ENCODE measurements around the gene IL6ST. TPM values are rescaled to one million over a fixed set of nuclear protein-coding genes. Genes with fewer than 3 reads are reported as not detected.

IL6ST gene
- polyA plus RNA-seq, 1 experiment = 167 TPM

DNA sequence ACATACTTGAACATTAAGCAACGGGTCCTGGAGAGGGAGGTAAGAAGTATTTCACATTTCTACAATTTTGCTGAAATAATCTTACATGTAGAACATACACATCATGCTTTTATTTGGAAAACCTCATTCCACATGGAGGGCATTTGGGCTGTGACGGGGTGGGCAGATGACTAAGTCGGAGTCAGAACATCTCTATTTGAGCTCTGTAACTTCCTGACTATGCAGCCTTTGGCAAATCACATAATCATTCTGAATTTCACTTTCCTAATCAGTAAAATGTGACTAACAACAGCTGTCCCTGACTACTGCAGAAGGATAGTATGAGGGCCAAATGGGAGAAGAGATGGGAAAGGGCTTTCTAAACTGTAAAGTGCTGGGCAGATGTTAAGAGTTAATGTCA is 17.1 kb upstream of the IL6ST start:
- H3K27me3 ChIP-seq (ENCODE audit: control insufficient read depth, insufficient read depth, low read length) = no peaks in the 10 kb centered on the region
- TF ChIP-seq, protein P1, sequence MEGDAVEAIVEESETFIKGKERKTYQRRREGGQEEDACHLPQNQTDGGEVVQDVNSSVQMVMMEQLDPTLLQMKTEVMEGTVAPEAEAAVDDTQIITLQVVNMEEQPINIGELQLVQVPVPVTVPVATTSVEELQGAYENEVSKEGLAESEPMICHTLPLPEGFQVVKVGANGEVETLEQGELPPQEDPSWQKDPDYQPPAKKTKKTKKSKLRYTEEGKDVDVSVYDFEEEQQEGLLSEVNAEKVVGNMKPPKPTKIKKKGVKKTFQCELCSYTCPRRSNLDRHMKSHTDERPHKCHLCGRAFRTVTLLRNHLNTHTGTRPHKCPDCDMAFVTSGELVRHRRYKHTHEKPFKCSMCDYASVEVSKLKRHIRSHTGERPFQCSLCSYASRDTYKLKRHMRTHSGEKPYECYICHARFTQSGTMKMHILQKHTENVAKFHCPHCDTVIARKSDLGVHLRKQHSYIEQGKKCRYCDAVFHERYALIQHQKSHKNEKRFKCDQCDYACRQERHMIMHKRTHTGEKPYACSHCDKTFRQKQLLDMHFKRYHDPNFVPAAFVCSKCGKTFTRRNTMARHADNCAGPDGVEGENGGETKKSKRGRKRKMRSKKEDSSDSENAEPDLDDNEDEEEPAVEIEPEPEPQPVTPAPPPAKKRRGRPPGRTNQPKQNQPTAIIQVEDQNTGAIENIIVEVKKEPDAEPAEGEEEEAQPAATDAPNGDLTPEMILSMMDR (IDR thresholded peaks at IDR 0.05; ENCODE audit: insufficient read depth, low read depth, low read length) = no peak
- H3K36me3 ChIP-seq (ENCODE audit: control insufficient read depth, insufficient read depth, low read length) = no peaks in the 10 kb centered on the region
- H3K4me3 ChIP-seq (ENCODE audit: low read depth, low read length) = no peak overlapping the region
- DNase-seq (ENCODE audit: low read depth) = peak; percentile 85
- CTCF ChIA-PET = interaction anchor here (1.2 to 1.5 kb wide), 2 partner anchors 9 kb away, joined by 3 to 4 read pairs; no protein-coding TSS in a partner anchor
- POLR2A ChIA-PET = interaction anchor here (0.6 kb wide), 2 partner anchors 12 to 135 kb away, joined by 3 to 4 read pairs; no protein-coding TSS in a partner anchor

DNA sequence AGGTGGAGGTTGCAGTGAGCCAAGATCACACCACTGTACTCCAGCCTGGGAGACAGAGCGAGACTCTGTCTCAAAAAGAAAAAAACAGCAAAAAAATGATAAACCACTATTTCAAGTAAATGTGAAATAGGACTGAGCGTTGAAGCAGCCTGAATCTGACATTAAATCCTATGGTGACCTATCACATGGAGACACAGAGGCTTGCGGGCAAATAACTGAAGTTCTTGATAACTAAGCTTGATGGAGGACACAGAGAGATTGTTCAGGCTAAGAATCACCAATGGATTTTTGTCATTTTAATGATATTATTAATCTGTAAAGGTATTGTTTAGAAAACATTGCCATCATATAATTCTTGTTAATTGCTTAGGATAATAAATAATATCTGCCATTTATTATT is 15.7 kb upstream of the IL6ST start:
- H3K27me3 ChIP-seq (ENCODE audit: control insufficient read depth, insufficient read depth, low read length) = no peaks in the 10 kb centered on the region
- no peak for DNase-seq (ENCODE audit: low read depth)
- H3K36me3 ChIP-seq (ENCODE audit: control insufficient read depth, insufficient read depth, low read length) = no peaks in the 10 kb centered on the region
- H3K4me3 ChIP-seq (ENCODE audit: low read depth, low read length) = no peak overlapping the region
- ChIA-PET POLR2A (no interaction called here), CTCF (no interaction called here)
- TF ChIP-seq, protein P1 (IDR thresholded peaks at IDR 0.05; ENCODE audit: insufficient read depth, low read depth, low read length) = no peak

- Histone ChIP-seq H3K4me3 (ENCODE audit: low read depth, low read length) (no peak overlapping the region), H3K36me3 (ENCODE audit: control insufficient read depth, insufficient read depth, low read length) (no peaks in the 10 kb centered on the region), H3K27me3 (ENCODE audit: control insufficient read depth, insufficient read depth, low read length) (no peaks in the 10 kb centered on the region)
- CTCF ChIA-PET = interaction anchor here (0.7 to 1.5 kb wide), 2 partner anchors 12 to 142 kb away, joined by 3 to 4 read pairs; partner anchors contain the start of gene IL6ST
- POLR2A ChIA-PET = no interaction called here
- DNase-seq (ENCODE audit: low read depth) = no peak
- TF ChIP-seq, protein P1 (IDR thresholded peaks at IDR 0.05; ENCODE audit: insufficient read depth, low read depth, low read length) = no peak
Observed at GRCh38 chr5:56006600-56006999, 11.8 kb upstream of the IL6ST start.

DNA sequence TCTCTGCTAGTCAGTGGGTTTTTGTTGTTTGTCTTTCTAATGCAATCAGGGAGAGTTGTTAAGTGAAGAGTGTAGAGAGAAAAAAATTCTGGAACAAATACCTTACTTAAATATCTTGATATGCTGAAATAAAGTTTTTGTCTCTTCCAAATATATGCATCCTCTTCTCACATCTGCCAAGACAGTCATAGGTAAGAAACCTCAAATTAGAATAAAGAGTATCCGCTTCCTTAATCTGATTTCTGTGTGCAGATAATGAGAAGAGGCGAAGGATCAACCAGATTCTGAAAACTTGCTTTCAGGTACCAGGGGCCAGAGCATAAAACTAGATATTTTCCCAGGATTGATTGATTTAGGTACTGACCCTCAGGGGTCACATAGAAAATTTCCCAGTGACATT is 11.3 kb upstream of the IL6ST start:
- H3K36me3 ChIP-seq (ENCODE audit: control insufficient read depth, insufficient read depth, low read length) = no peaks in the 10 kb centered on the region
- CTCF ChIA-PET = interaction anchor here (0.7 to 1.5 kb wide), 2 partner anchors 11 to 142 kb away, joined by 3 to 4 read pairs; partner anchors contain the start of gene IL6ST
- POLR2A ChIA-PET = no interaction called here
- no peak overlapping the region for H3K4me3 ChIP-seq (ENCODE audit: low read depth, low read length)
- DNase-seq (ENCODE audit: low read depth) = no peak
- no peaks in the 10 kb centered on the region for H3K27me3 ChIP-seq (ENCODE audit: control insufficient read depth, insufficient read depth, low read length)
- TF ChIP-seq, protein P1 (IDR thresholded peaks at IDR 0.05; ENCODE audit: insufficient read depth, low read depth, low read length) = no peak

- ChIA-PET POLR2A (no interaction called here), CTCF (no interaction called here)
- DNase-seq (ENCODE audit: low read depth) = no peak
- TF ChIP-seq, protein P1 (IDR thresholded peaks at IDR 0.05; ENCODE audit: insufficient read depth, low read depth, low read length) = no peak
- H3K4me3 ChIP-seq (ENCODE audit: low read depth, low read length) = no peak overlapping the region
- H3K36me3 ChIP-seq (ENCODE audit: control insufficient read depth, insufficient read depth, low read length) = no peaks in the 10 kb centered on the region
- no peaks in the 10 kb centered on the region for H3K27me3 ChIP-seq (ENCODE audit: control insufficient read depth, insufficient read depth, low read length)
Observed at GRCh38 chr5:56004874-56005273, 10.1 kb upstream of the IL6ST start.

Data from BJ (cell line).